Activated CD8-positive, alpha-beta memory T cell treated with anti-CD3 and anti-CD28 coated beads, Interleukin-2, amount 50 U/mL, for 24 hours (primary cell): Measurements from ENCODE around the gene PLEKHD1.
"Not testable (repeated sequence)": the region's sequence is repeated elsewhere in the genome, so short reads cannot be mapped to it uniquely, and the experiment has no call there.

Experiments
- DNase-seq: peaks from one replicate; pipeline ENCODE4 v3.0.0-alpha.2; 2020; ENCODE audit errors: extremely low read depth

PLEKHD1 gene

GRCh38 chr14:69481815-69482568 is 2.5 kb upstream of the PLEKHD1 start:
- no peak for DNase-seq

- no peak for DNase-seq
These were observed 624 bp upstream of the PLEKHD1 start for GRCh38 chr14:69483765-69484443.

GRCh38 chr14:69485315-69485660 is 760 bp downstream of the PLEKHD1 start:
- no peak for DNase-seq

- no peak for DNase-seq
These were observed 1.2 kb downstream of the PLEKHD1 start for GRCh38 chr14:69485701-69486100.

- DNase-seq = no peak
These were observed 2.7 kb downstream of the PLEKHD1 start for GRCh38 chr14:69487226-69487625.

- no peak for DNase-seq
These were observed 3.2 kb downstream of the PLEKHD1 start for GRCh38 chr14:69487771-69488170.

GRCh38 chr14:69489495-69489894 is 5.0 kb downstream of the PLEKHD1 start:
- DNase-seq = no peak

- DNase-seq = no peak
These were observed 5.8 kb downstream of the PLEKHD1 start for GRCh38 chr14:69490219-69490918.

GRCh38 chr14:69491193-69491592 is 6.7 kb downstream of the PLEKHD1 start:
- no peak for DNase-seq

- no peak for DNase-seq
These were observed 8.5 kb downstream of the PLEKHD1 start for GRCh38 chr14:69493038-69493437.

GRCh38 chr14:69493791-69494190 is 9.3 kb downstream of the PLEKHD1 start:
- DNase-seq = no peak

GRCh38 chr14:69495341-69495921 is 10.9 kb downstream of the PLEKHD1 start:
- DNase-seq = no peak

- not testable (repeated sequence) for DNase-seq
These were observed 13.3 kb downstream of the PLEKHD1 start for GRCh38 chr14:69497866-69498265.

GRCh38 chr14:69498286-69498685 is 13.8 kb downstream of the PLEKHD1 start:
- DNase-seq = not testable (repeated sequence)

GRCh38 chr14:69499436-69499835 is 14.9 kb downstream of the PLEKHD1 start:
- DNase-seq = no peak

GRCh38 chr14:69500096-69500495 is 15.6 kb downstream of the PLEKHD1 start:
- no peak for DNase-seq

GRCh38 chr14:69500736-69501135 is 16.2 kb downstream of the PLEKHD1 start:
- no peak for DNase-seq

GRCh38 chr14:69501423-69501838 is 16.9 kb downstream of the PLEKHD1 start:
- DNase-seq = no peak

GRCh38 chr14:69504775-69505174 is 20.2 kb downstream of the PLEKHD1 start:
- DNase-seq = no peak

- DNase-seq = no peak
These were observed 21.1 kb downstream of the PLEKHD1 start for GRCh38 chr14:69505338-69506240.

- DNase-seq = no peak
These were observed 21.7 kb downstream of the PLEKHD1 start for GRCh38 chr14:69506241-69506595.
